Measurements from ENCODE around the gene CYP46A1.

DNA sequence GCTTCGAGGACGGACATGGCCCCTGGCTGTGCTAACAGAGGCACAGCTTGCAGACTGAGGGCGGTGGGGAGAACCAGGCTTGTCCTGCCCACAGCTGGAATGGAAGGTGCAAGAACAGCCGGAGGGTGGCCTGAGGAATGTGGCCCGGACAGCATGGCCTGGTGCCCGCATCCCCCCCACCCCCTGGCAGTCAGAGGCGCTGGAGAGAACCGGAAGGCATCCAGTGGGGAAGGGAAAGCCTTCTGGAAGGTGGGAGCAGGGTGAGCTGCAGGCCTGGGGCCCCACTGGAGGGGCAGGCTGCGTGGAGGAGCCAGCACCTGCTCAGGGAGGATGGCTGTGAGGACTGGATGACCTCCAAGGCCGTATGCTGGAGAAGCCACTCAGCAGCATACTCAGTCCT is 8.1 kb upstream of the CYP46A1 start:
- TF ChIP-seq, protein P1, sequence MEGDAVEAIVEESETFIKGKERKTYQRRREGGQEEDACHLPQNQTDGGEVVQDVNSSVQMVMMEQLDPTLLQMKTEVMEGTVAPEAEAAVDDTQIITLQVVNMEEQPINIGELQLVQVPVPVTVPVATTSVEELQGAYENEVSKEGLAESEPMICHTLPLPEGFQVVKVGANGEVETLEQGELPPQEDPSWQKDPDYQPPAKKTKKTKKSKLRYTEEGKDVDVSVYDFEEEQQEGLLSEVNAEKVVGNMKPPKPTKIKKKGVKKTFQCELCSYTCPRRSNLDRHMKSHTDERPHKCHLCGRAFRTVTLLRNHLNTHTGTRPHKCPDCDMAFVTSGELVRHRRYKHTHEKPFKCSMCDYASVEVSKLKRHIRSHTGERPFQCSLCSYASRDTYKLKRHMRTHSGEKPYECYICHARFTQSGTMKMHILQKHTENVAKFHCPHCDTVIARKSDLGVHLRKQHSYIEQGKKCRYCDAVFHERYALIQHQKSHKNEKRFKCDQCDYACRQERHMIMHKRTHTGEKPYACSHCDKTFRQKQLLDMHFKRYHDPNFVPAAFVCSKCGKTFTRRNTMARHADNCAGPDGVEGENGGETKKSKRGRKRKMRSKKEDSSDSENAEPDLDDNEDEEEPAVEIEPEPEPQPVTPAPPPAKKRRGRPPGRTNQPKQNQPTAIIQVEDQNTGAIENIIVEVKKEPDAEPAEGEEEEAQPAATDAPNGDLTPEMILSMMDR (IDR thresholded peaks at IDR 0.05): no peak
- no peak for TF ChIP-seq EZH2 (IDR thresholded peaks at IDR 0.05; ENCODE audit: borderline replicate concordance, insufficient read depth, low read depth, low read length, poor library complexity, severe bottlenecking)

Data from B cell (primary cell).